ENCODE measurements around the gene GABRA5. TPM values are rescaled to one million over a fixed set of nuclear protein-coding genes. Genes with fewer than 3 reads are reported as not detected.
"Not testable (repeated sequence)": the region's sequence is repeated elsewhere in the genome, so short reads cannot be mapped to it uniquely, and the experiment has no call there.

The GABRA5 gene
- total RNA-seq (2021): 3.3 and 4.9 TPM in 2 replicates
- long read RNA-seq, transcript GABRA5-201 (11 exons, 3,251 nt): major isoform, 9 of 25 reads
- long read RNA-seq, partial matches to known transcripts: 3 of 25 reads
- long read RNA-seq, other reads (novel, unspliced or antisense): 11 of 25 reads

GRCh38 chr15:26866298-26867199, at the start of gene GABRA5:
Gene GABRA5 (plus strand): TSS chr15:26867062. CDS start chr15:26869249, 2,187 bp downstream.
- no peak within 1 kb of the TSS for H3K4ac ChIP-seq (ENCODE audit: low read depth, low read length)
- no peaks in the 10 kb centered on the region for H3K79me1 ChIP-seq (ENCODE audit: insufficient read depth, low read depth, low read length, poor library complexity, severe bottlenecking)
- H3K14ac ChIP-seq (ENCODE audit: insufficient read depth, low read length): peak within 1 kb of the TSS; percentile 19; the same call in 1 of the 2 replicates
- Mint-ChIP-seq H3K4me3 (peak within 1 kb of the TSS; percentile 57 to 76), H3K9me3 (peaks cover 0 to 13% of the 10 kb centered on the region in 2 experiments; a peak in 3 of 5 replicates), H3K36me3 (ENCODE audit: insufficient read depth in 1 of 3, low read depth in 3 of 3) (peaks cover 0 to 5% (median 0%) of the 10 kb centered on the region in 3 experiments; a peak in 3 of 7 replicates), H3K4me1 (peaks cover 15 to 17% of the 10 kb centered on the region in 2 experiments), H3K27ac (no peak within 1 kb of the TSS), H3K27me3 (ENCODE audit: low read depth) (peaks cover 39% of the 10 kb centered on the region)
- no peak within 1 kb of the TSS for H2BK20ac ChIP-seq (ENCODE audit: low read depth, low read length, poor library complexity, severe bottlenecking)
- peaks cover 4% of the 10 kb centered on the region; the same call in 1 of the 2 replicates for H3K4me1 ChIP-seq (ENCODE audit: insufficient read depth, low read length)
- DNase-seq: peak; percentile 87
- H3K27me3 ChIP-seq (ENCODE audit: insufficient read depth, low read length): peaks cover 5% of the 10 kb centered on the region
- no peak within 1 kb of the TSS for H2BK120ac ChIP-seq (ENCODE audit: low read depth, low read length, poor library complexity, severe bottlenecking)
- no peak within 1 kb of the TSS for H3K18ac ChIP-seq (ENCODE audit: insufficient read length, low read depth, low read length)
- H2BK15ac ChIP-seq (ENCODE audit: low read depth, low read length): no peak within 1 kb of the TSS
- no peak within 1 kb of the TSS for H2AFZ ChIP-seq (ENCODE audit: low read length)
- H3K56ac ChIP-seq (ENCODE audit: insufficient read length, low read depth, low read length): no peak within 1 kb of the TSS
- H3K79me2 ChIP-seq (ENCODE audit: insufficient read depth, low read length): no peaks in the 10 kb centered on the region
- WGBS (ENCODE audit: extremely low coverage, insufficient read length, low lambda C conversion rate): no CpG with 5 or more reads among the region's 63 CpGs
- H4K91ac ChIP-seq (ENCODE audit: insufficient read length, low read depth, low read length): no peak within 1 kb of the TSS
- no peaks in the 10 kb centered on the region for H4K20me1 ChIP-seq (ENCODE audit: control insufficient read depth, insufficient read depth, insufficient read length)
- peak; percentile 72 for TF ChIP-seq CTCF (conservative IDR thresholded peaks at IDR 0.05)
- no peak within 1 kb of the TSS for H2BK12ac ChIP-seq (ENCODE audit: insufficient read length, low read depth, low read length)
- no peaks in the 10 kb centered on the region for H3K9me3 ChIP-seq (ENCODE audit: control insufficient read depth, low read depth, low read length)
- no peaks in the 10 kb centered on the region for H3K23me2 ChIP-seq (ENCODE audit: insufficient read length, low read depth, low read length, poor library complexity, severe bottlenecking)
- no peak within 1 kb of the TSS for H2AK5ac ChIP-seq (ENCODE audit: insufficient read length, low read length)
- no peak within 1 kb of the TSS for H3K9ac ChIP-seq (ENCODE audit: extremely low read depth, insufficient read length, low read length)
- H3K27ac ChIP-seq (ENCODE audit: insufficient read length, low read depth, low read length): no peak within 1 kb of the TSS
- no peak within 1 kb of the TSS for H2BK5ac ChIP-seq (ENCODE audit: insufficient read length, low read length)
- peak within 1 kb of the TSS; percentile 49 for H3K4me2 ChIP-seq (ENCODE audit: insufficient read depth, insufficient read length, low read length)
- H3K23ac ChIP-seq (ENCODE audit: insufficient read length, low read depth, low read length): no peak within 1 kb of the TSS
- H4K8ac ChIP-seq (replicated peaks; ENCODE audit: insufficient read length, low read depth, low read length): no peak within 1 kb of the TSS
- no peak within 1 kb of the TSS for H4K5ac ChIP-seq (ENCODE audit: insufficient read length, low read depth, low read length)
- H3T11ph ChIP-seq (ENCODE audit: low read length): no peak within 1 kb of the TSS

- H3K9ac ChIP-seq (ENCODE audit: extremely low read depth, insufficient read length, low read length); H3K23me2 ChIP-seq (ENCODE audit: insufficient read length, low read depth, low read length, poor library complexity, severe bottlenecking); H4K8ac ChIP-seq (replicated peaks; ENCODE audit: insufficient read length, low read depth, low read length); H3K23ac ChIP-seq (ENCODE audit: insufficient read length, low read depth, low read length); H2BK20ac ChIP-seq (ENCODE audit: low read depth, low read length, poor library complexity, severe bottlenecking); H4K91ac ChIP-seq (ENCODE audit: insufficient read length, low read depth, low read length); H4K20me1 ChIP-seq (ENCODE audit: control insufficient read depth, insufficient read depth, insufficient read length); H3K18ac ChIP-seq (ENCODE audit: insufficient read length, low read depth, low read length); H3T11ph ChIP-seq (ENCODE audit: low read length); H2AK5ac ChIP-seq (ENCODE audit: insufficient read length, low read length); H3K9me3 ChIP-seq (ENCODE audit: control insufficient read depth, low read depth, low read length); H2BK5ac ChIP-seq (ENCODE audit: insufficient read length, low read length); H3K27ac ChIP-seq (ENCODE audit: insufficient read length, low read depth, low read length); H3K4me1 ChIP-seq (ENCODE audit: insufficient read depth, low read length); H3K4me2 ChIP-seq (ENCODE audit: insufficient read depth, insufficient read length, low read length); H2BK120ac ChIP-seq (ENCODE audit: low read depth, low read length, poor library complexity, severe bottlenecking); H2BK15ac ChIP-seq (ENCODE audit: low read depth, low read length); H3K56ac ChIP-seq (ENCODE audit: insufficient read length, low read depth, low read length); DNase-seq; H3K14ac ChIP-seq (ENCODE audit: insufficient read depth, low read length); H2AFZ ChIP-seq (ENCODE audit: low read length); H3K4ac ChIP-seq (ENCODE audit: low read depth, low read length); H3K27me3 ChIP-seq (ENCODE audit: insufficient read depth, low read length); H3K4me1 Mint-ChIP-seq; H3K27ac Mint-ChIP-seq; H2BK12ac ChIP-seq (ENCODE audit: insufficient read length, low read depth, low read length); H3K79me1 ChIP-seq (ENCODE audit: insufficient read depth, low read depth, low read length, poor library complexity, severe bottlenecking); H3K79me2 ChIP-seq (ENCODE audit: insufficient read depth, low read length); H4K5ac ChIP-seq (ENCODE audit: insufficient read length, low read depth, low read length); H3K27me3 Mint-ChIP-seq (ENCODE audit: low read depth); H3K4me3 Mint-ChIP-seq: not testable (repeated sequence)
- WGBS (ENCODE audit: extremely low coverage, insufficient read length, low lambda C conversion rate): no CpG with 5 or more reads among the region's 36 CpGs
- H3K36me3 Mint-ChIP-seq (ENCODE audit: insufficient read depth in 1 of 3, low read depth in 3 of 3): peaks cover 4 to 16% (median 7%) of the 10 kb centered on the region in 3 experiments; a peak in 5 of 7 replicates
- H3K9me3 Mint-ChIP-seq: peaks cover 12 to 17% of the 10 kb centered on the region in 2 experiments
These were observed 35.7 kb upstream of the GABRA5 start for GRCh38 chr15:26831191-26831590.
